GM21515 (cell line): ENCODE data around the gene OBP2B.

Experiments used
- ATAC-seq: cut with Tn5 transposase; IDR thresholded peaks from one replicate; pipeline ENCODE4 v1.9.1; 2021; ENCODE audit not compliant: unreplicated experiment

Gene OBP2B

DNA sequence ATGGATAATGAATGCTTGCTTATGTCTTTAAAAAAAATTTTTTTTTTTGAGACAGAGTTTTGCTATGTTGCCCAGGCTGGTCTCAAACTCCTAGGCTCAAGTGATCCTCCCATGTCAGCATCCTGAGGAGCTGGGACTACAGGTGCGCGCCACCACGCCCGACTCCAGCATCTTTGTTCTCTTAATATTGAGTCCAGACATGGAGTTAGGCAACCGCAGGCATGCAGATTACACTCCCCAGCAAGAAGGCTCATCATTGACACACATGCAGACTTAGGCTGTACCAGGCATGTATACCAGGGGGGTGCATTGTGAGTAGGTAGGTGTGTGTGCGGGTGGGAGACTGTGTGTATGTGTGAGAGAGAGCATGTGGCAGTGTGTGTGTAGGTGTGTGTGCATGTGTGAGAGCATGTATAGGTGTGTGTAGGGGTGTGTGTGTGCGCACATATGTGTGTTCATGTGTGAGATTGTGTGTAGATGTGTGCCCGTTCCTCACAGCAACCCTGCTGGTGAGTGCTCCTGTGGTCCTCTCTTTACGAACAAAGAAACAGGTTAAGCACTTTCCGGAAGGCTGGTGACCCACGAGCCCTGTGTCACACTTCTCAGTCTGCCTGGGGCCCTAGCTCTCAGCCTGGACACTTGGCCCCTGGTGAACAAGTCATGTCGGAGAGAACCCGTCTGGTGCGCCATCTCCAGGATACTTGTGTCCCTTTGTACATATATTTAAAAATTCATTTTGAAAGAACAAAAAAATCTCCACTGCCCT lies 6.2 kb downstream of the OBP2B start:
- no peak for ATAC-seq

DNA sequence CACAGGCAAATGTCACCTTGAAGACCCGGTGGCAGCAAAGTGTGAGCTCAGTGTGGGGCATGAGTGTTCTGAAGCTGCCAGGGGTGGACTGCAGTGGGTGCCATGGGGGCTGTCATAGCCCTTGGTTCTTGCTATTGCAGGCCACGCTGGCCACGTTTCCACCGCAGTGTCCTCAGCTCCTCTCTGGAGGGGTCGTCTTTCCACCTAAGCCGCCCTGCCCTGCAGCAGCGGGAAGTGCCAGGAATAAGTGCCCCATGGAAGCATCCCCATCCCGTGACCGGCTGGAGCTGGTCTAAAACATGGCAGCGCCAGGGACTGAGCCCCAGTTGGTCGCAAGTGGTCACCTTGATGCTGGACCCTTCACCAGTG lies 6.9 kb downstream of the OBP2B start:
- no peak for ATAC-seq

GRCh38 chr9:133201424-133202144 lies 7.5 kb downstream of the OBP2B start:
- no peak for ATAC-seq

GRCh38 chr9:133200631-133201030 lies 8.4 kb downstream of the OBP2B start:
- no peak for ATAC-seq

DNA sequence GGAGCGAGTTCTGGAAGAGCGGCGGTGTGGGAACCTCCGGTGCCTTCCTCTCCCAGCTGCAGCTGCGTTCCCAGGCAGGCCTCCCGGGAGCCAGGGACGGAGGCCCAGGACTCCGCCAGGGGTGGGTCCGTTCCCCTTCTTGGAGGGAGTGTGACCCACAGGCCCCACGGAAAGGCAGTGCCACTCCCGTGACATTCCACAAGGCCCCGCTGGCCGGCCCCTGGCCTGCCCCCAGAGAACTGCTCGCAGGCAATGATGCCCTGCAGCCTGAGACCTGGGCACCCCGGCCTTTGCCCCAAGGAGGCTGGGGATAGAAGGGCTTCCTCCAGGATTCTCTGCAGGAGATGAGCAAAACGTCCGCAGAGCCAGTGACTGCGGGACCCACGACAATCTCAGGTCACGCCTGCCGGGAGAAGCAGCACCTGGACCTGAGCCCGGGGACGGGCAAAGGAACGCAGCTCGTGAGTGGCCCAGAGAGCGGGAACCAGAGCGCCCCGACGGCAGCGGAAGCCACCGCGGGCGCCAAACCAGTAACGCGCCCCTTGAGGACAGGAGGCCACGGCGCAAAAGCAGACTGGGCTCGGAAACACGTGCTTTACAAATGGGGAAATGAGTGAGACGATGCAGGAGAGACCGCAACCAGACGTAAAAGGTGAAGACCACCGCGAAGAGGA lies 9.3 kb downstream of the OBP2B start:
- ATAC-seq, result no peak

DNA sequence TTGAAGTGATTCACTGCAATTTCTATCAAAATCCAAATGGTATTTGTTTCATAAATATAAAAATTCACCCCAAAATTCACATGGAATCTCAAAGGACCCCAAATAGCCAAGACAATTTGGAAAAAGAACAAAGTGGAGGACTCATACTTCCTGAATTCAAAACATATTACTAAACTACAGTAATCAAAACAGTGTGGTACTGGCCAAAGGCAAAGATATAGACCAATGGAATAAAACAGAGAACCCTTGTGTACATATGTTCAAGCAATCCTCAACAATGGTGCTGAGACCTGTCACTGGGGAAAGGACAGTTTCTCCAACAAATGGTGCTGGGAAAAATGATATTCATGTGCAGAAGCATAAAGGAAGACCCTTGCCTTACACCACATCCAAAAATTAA lies 14.0 kb downstream of the OBP2B start:
- ATAC-seq, result no peak

- no peak for ATAC-seq
Measured at GRCh38 chr9:133194597-133194996, 14.5 kb downstream of the OBP2B start.

- ATAC-seq, result no peak
Measured at GRCh38 chr9:133191989-133192388, 17.1 kb downstream of the OBP2B start.

DNA sequence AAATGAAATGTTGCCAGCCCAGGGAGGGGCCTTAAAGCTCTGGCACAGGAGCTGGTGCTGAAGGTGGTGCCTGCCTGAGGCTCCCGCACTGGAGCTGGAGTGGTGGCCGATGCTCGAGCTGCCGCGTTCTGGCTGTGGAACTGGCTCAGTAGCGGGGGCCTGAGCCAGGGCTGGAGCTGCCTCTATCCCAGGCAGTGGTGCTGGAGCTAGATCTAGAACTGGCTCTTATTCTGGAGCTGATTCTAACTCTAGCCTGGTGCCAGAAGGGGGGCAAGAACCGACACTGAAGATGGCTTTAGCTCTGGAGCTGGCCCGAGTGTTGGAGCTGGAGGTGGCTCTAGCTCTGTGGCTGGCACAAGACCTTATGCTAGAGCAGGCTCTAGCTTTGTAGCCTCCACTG lies 19.2 kb downstream of the OBP2B start:
- ATAC-seq, result no peak

- no peak for ATAC-seq
Measured at GRCh38 chr9:133188843-133189180, 20.2 kb downstream of the OBP2B start.

DNA sequence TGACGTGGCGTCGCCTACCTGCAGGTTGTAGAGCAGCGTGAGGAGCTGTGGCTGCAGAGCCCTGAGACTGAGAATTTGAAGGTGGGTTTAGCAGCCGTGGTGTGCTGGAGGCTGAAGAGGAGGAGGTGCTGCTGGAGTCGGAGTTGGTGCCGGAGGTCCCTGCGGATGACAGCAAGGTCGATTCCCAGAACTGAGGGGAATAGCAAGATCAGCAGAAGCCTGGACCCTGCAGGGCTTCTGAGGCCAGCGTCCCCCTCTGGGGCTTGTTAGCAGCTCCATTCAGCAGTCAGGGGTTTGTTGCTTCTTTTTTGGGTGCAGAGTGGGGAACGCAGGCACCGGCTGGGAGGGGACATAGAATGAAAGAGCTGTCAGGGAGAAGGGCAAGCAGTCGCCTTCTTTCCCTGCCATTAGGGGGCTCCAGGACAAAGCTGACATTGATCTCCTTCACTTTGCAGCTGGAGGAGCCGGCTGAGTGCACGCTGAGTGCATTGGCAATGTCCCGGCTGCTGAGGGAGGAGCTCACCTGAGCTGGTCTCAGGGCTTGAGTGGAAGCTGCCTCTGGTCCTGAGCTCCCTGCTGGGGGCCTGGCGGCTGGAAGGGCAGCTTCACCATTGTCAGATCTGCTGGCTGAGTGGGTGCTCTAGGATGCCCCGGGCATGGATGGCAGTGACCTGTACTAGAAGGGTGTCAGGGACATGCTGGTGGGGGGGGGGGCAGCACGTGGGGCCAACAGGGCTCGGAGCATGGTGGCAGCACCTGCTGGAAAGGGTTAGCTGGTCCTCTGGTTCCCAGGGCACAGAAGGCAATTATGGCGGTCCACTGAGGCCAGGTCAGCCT lies 20.8 kb downstream of the OBP2B start:
- no peak for ATAC-seq

GRCh38 chr9:133187561-133188005 lies 21.5 kb downstream of the OBP2B start:
- no peak for ATAC-seq

DNA sequence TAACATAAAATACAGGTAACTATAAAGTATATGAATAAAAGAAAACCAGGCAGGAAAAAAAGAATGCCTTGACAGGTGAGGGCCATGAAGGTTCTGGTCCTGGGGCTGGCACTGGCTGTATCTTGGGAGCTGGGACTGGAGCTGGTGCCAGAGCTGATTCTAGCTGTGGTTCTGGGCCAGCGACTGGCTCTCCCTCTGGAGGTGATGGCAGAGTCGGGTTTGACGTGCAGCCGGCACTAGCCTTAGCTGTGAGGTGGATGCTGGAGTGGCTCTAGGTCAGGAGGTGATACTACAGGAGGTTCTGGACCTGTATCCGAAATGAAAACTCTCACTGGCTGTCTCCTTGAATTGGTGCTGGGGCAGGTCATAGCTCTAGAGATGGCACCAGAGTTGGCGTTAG lies 22.3 kb downstream of the OBP2B start:
- ATAC-seq, result no peak

DNA sequence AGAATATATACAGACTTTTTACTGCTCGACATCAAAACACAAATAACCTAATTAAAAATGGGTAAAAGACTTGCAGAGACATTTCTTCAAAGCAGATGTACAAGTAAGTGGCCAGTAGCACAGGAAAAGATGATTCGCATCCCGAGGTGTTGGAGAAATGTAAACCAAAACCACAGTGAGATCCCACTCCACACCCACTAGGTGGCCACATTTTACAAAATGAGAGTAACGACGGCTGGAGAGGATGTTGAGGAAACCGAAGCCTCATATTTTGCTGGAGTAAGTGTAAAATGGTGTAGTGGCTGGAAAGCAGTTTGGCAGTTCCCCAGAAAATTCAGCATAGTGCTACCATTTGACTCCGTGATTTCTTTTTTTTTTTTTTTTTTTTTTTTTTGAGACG lies 24.1 kb downstream of the OBP2B start:
- no peak for ATAC-seq

- ATAC-seq, result no peak
Measured at GRCh38 chr9:133182151-133182550, 26.9 kb downstream of the OBP2B start.

- ATAC-seq, result no peak
Measured at GRCh38 chr9:133181561-133181960, 27.5 kb downstream of the OBP2B start.

- ATAC-seq, result no peak
Measured at GRCh38 chr9:133180953-133181352, 28.1 kb downstream of the OBP2B start.

DNA sequence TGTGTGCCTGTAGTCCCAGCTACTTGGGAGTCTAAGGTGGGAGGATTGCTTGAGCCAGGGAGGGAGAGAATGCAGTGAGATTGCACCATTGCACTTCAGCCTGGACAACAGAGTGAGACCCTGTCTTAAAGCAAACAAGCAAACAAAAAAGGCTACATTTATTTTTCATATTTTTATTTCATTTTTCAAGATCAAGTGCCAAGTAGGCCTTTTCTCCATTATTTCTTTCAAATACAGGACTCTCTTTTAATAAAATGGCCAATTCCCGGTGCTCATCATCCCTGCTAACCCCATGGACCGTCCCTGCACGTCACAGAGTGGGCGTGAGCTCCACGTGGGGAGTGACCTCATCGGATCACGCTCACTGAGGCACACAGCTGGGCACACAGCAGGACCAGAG lies 36.0 kb downstream of the OBP2B start:
- ATAC-seq, result no peak

- no peak for ATAC-seq
Measured at GRCh38 chr9:133171161-133171961, 37.7 kb downstream of the OBP2B start.

- ATAC-seq, result no peak
Measured at GRCh38 chr9:133170716-133171115, 38.3 kb downstream of the OBP2B start.
